Middle frontal gyrus (tissue), 1 donor: ENCODE results near the gene BDKRB2.

Source experiments
- DNase-seq: peaks from one replicate; pipeline ENCODE4 v3.0.0-alpha.2; 2015; ENCODE audit warnings: low spot score; ENCODE audit errors: extremely low spot score

BDKRB2 gene

GRCh38 chr14:96197969-96198368 lies 6.7 kb upstream of the BDKRB2 start:
- DNase-seq: no peak

GRCh38 chr14:96198430-96199130 lies 6.1 kb upstream of the BDKRB2 start:
- no peak for DNase-seq

GRCh38 chr14:96201157-96201556 lies 3.5 kb upstream of the BDKRB2 start:
- no peak for DNase-seq

GRCh38 chr14:96201965-96202364 lies 2.7 kb upstream of the BDKRB2 start:
- no peak for DNase-seq

GRCh38 chr14:96202441-96203094 lies 2.1 kb upstream of the BDKRB2 start:
- DNase-seq: no peak

GRCh38 chr14:96203116-96203515 lies 1.5 kb upstream of the BDKRB2 start:
- no peak for DNase-seq

GRCh38 chr14:96203635-96204034 lies 1.0 kb upstream of the BDKRB2 start:
- DNase-seq: no peak

GRCh38 chr14:96205059-96205977 lies 679 bp downstream of the BDKRB2 start:
- no peak for DNase-seq

GRCh38 chr14:96205978-96206360 lies 1.3 kb downstream of the BDKRB2 start:
- no peak for DNase-seq

GRCh38 chr14:96206461-96206860 lies 1.8 kb downstream of the BDKRB2 start:
- no peak for DNase-seq

- DNase-seq: no peak
Observed at GRCh38 chr14:96207686-96208085, 3.0 kb downstream of the BDKRB2 start.

GRCh38 chr14:96208739-96209138 lies 4.1 kb downstream of the BDKRB2 start:
- DNase-seq: no peak

GRCh38 chr14:96212140-96212539 lies 7.5 kb downstream of the BDKRB2 start:
- no peak for DNase-seq

- DNase-seq: no peak
Observed at GRCh38 chr14:96212896-96213295, 8.3 kb downstream of the BDKRB2 start.

- no peak for DNase-seq
Observed at GRCh38 chr14:96213871-96214465, 9.3 kb downstream of the BDKRB2 start.

- no peak for DNase-seq
Observed at GRCh38 chr14:96214793-96215192, 10.2 kb downstream of the BDKRB2 start.

- no peak for DNase-seq
Observed at GRCh38 chr14:96215452-96216244, 11.0 kb downstream of the BDKRB2 start.

GRCh38 chr14:96216627-96217026 lies 12.0 kb downstream of the BDKRB2 start:
- DNase-seq: no peak

GRCh38 chr14:96217376-96217913 lies 12.8 kb downstream of the BDKRB2 start:
- no peak for DNase-seq

GRCh38 chr14:96221109-96221650 lies 16.5 kb downstream of the BDKRB2 start:
- DNase-seq: no peak
